GM18505 (cell line): ENCODE data around the gene AFF3.
"Not testable (repeated sequence)": the region's sequence is repeated elsewhere in the genome, so short reads cannot be mapped to it uniquely, and the experiment has no call there.

ENCODE experiments used
- ATAC-seq: cut with Tn5 transposase; IDR thresholded peaks from one replicate; pipeline ENCODE4 v1.9.1; 2021; ENCODE audit not compliant: unreplicated experiment
- POLR2A ChIP-seq: IDR thresholded peaks from 4 replicates; pipeline ENCODE4 v1.6.1; 2011; ENCODE audit warnings: borderline replicate concordance; ENCODE audit not compliant: insufficient read depth, insufficient read length; ENCODE audit errors: extremely low read depth

The AFF3 gene

GRCh38 chr2:99970292-99970868 lies 172.0 kb downstream of the AFF3 start:
- no peak for TF ChIP-seq POLR2A
- ATAC-seq, result no peak

- no peak for ATAC-seq
- TF ChIP-seq POLR2A, result no peak
Measured at GRCh38 chr2:99961196-99961913, 181.0 kb downstream of the AFF3 start.

- TF ChIP-seq POLR2A, result no peak
- no peak for ATAC-seq
Measured at GRCh38 chr2:99960790-99961189, 181.6 kb downstream of the AFF3 start.

GRCh38 chr2:99960291-99960690 lies 182.1 kb downstream of the AFF3 start:
- no peak for TF ChIP-seq POLR2A
- no peak for ATAC-seq

- no peak for ATAC-seq
- TF ChIP-seq POLR2A, result no peak
Measured at GRCh38 chr2:99959261-99960014, 183.0 kb downstream of the AFF3 start.

GRCh38 chr2:99957332-99958133 lies 184.9 kb downstream of the AFF3 start:
- no peak for ATAC-seq
- no peak for TF ChIP-seq POLR2A

GRCh38 chr2:99956232-99957030 lies 186.0 kb downstream of the AFF3 start:
- no peak for TF ChIP-seq POLR2A
- ATAC-seq, result no peak

- no peak for TF ChIP-seq POLR2A
- no peak for ATAC-seq
Measured at GRCh38 chr2:99953750-99954149, 188.6 kb downstream of the AFF3 start.

GRCh38 chr2:99949963-99950362 lies 192.4 kb downstream of the AFF3 start:
- no peak for ATAC-seq
- TF ChIP-seq POLR2A, result no peak

GRCh38 chr2:99949530-99949929 lies 192.9 kb downstream of the AFF3 start:
- TF ChIP-seq POLR2A, result no peak
- ATAC-seq, result no peak

- no peak for ATAC-seq
- TF ChIP-seq POLR2A, result no peak
Measured at GRCh38 chr2:99948010-99948409, 194.4 kb downstream of the AFF3 start.

- ATAC-seq, result not testable (repeated sequence)
Measured at GRCh38 chr2:99947366-99947765, 195.0 kb downstream of the AFF3 start.
